AG09319 (cell line): ENCODE measurements around the gene CKM.

Source experiments
- DNase-seq: peaks from one replicate; pipeline ENCODE4 v3.0.0-alpha.2; 2010; ENCODE audit warnings: low read depth; ENCODE audit errors: extremely low read depth
- CTCF ChIP-seq: IDR thresholded peaks from 2 replicates; pipeline ENCODE4 v1.5.1; 2011; ENCODE audit warnings: low read depth, mild to moderate bottlenecking, inconsistent platforms, low read length, moderate library complexity

Gene CKM

GRCh38 chr19:45256836-45257235, 65.8 kb downstream of the CKM start:
- no peak for DNase-seq
- TF ChIP-seq CTCF, result no peak
